ENCODE data around the gene REXO2. TPM values are rescaled to one million over a fixed set of nuclear protein-coding genes. Genes with fewer than 3 reads are reported as not detected.

REXO2 gene
- total RNA-seq, 2 experiments from 2014 or later, result 59.9 to 65.0 TPM

DNA sequence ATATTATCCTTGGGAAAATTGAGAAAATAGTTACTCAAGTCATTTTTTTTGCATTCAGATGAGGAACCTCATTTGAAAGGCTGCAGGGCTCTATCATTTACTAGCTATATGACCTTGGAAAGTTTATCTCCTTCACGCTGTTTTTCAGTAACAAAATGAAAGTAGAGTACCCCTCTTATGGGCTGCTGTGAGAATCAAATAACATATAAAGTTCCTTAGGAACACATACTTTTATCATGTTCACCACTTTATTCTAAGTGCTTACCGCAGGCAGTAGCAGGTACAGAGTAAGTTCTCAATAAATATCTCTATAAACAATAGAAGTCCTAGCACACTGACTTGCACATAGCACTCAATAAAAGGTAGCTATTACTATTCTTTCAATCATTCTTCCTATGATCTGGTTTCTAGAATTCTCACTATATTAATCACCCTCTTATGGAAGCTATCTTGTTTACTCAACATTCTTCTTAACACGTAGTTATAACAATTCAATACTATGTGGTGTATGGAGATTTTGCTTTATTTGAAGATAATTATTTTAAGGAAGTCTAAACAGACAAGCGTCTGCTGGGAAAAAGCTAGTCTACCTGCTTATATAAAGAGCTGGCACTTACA, 40.9 kb upstream of the REXO2 start:
- ChIA-PET CTCF (ENCODE audit: unreplicated experiment) (no interaction called here), POLR2A (interaction anchor here (0.6 to 1.1 kb wide), 2 partner anchors 45 to 48 kb away, joined by 3 read pairs; no protein-coding TSS in a partner anchor)
- DNase-seq (ENCODE audit: low spot score), result no peak
- Histone ChIP-seq H3K4me3 (ENCODE audit: low read depth, low read length, poor library complexity, severe bottlenecking) (peak overlapping the region; percentile 79), H3K9me3 (ENCODE audit: low read length) (no peaks in the 10 kb centered on the region), H3K4me2 (ENCODE audit: low read length) (peak overlapping the region; percentile 85), H3K4me1 (ENCODE audit: insufficient read depth, low read length, poor library complexity, severe bottlenecking) (peaks cover 23% of the 10 kb centered on the region), H3K79me2 (ENCODE audit: insufficient read depth, low read depth, low read length) (peaks cover 45% of the 10 kb centered on the region), H3K27ac (ENCODE audit: low read depth, low read length, poor library complexity, severe bottlenecking) (no peak overlapping the region), H3K9me2 (ENCODE audit: insufficient read depth, low read length) (no peaks in the 10 kb centered on the region), H2AFZ (ENCODE audit: low read length) (no peak overlapping the region), H4K20me1 (ENCODE audit: insufficient read depth, low read length) (no peaks in the 10 kb centered on the region; the same call in 1 of the 2 replicates), H3K36me3 (ENCODE audit: insufficient read depth, low read length) (peaks cover 14% of the 10 kb centered on the region)
- no TSS peak for BruUV-seq (replicated peaks)
- TF ChIP-seq CTCF (conservative IDR thresholded peaks at IDR 0.05; ENCODE audit: low read length) (no peak), EZH2phosphoT487 (IDR thresholded peaks at IDR 0.05; ENCODE audit: borderline replicate concordance, low read depth, low read length) (no peak)
- intact Hi-C loops (cut with micrococcal nuclease; ENCODE audit: unreplicated experiment), result no loop called here

DNA sequence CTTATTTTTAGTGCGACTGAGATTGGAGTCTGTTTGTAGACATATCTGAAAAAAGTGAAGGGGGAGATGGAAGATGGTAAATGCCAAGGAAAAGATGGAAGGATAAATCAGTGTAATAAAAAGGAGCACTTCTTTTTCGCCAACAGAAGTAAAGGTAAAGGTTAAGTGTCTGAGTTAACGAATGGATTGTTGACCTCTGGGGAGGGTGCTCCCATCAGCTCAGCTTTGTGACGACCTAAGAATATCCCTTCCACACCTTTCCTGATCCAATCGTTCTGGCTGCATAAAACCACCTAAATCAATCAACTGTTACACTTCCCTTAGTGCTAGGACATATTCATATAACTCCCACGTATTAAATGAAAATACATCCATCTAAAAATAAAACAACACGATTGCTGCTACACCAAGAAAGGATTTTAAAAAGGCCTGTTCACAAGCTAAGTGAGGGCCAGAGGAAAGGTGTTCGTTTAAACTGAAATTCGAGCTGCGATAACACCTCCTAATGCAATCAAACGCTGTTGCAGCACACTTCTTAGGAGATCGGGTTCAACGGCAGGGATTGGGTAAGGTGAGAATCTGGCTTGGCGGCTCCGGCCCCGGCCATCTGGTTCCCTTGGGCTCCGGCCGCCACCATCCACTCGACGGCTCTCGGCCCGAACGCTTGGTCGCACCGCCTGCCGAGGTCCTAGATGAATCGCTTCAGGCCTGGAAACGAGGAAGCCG, 39.6 kb upstream of the REXO2 start:
- intact Hi-C loops (cut with micrococcal nuclease; ENCODE audit: unreplicated experiment), result loop anchor here (1.0 to 10.0 kb wide), 3 partner anchors 40 to 525 kb away; partner anchors contain the start of genes REXO2 and USP28
- Histone ChIP-seq H3K9me3 (ENCODE audit: low read length) (no peaks in the 10 kb centered on the region), H3K9me2 (ENCODE audit: insufficient read depth, low read length) (no peaks in the 10 kb centered on the region), H3K4me1 (ENCODE audit: insufficient read depth, low read length, poor library complexity, severe bottlenecking) (peaks cover 30% of the 10 kb centered on the region), H3K4me3 (ENCODE audit: low read depth, low read length, poor library complexity, severe bottlenecking) (peak overlapping the region; percentile 79), H3K4me2 (ENCODE audit: low read length) (peak overlapping the region; percentile 85), H3K36me3 (ENCODE audit: insufficient read depth, low read length) (peaks cover 26% of the 10 kb centered on the region), H3K27ac (ENCODE audit: low read depth, low read length, poor library complexity, severe bottlenecking) (peak overlapping the region; percentile 67), H4K20me1 (ENCODE audit: insufficient read depth, low read length) (no peaks in the 10 kb centered on the region; the same call in 1 of the 2 replicates), H2AFZ (ENCODE audit: low read length) (peak overlapping the region; percentile 40; the same call in 1 of the 2 replicates), H3K79me2 (ENCODE audit: insufficient read depth, low read depth, low read length) (peaks cover 58% of the 10 kb centered on the region)
- TF ChIP-seq CTCF (conservative IDR thresholded peaks at IDR 0.05; ENCODE audit: low read length) (no peak), EZH2phosphoT487 (IDR thresholded peaks at IDR 0.05; ENCODE audit: borderline replicate concordance, low read depth, low read length) (no peak)
- POLR2A ChIA-PET, result interaction anchor here (0.6 to 0.8 kb wide), 2 partner anchors 81 to 807 kb away, joined by 3 to 6 read pairs; no protein-coding TSS in a partner anchor
- DNase-seq (ENCODE audit: low spot score), result peak; percentile 60
- BruUV-seq (replicated peaks), result no TSS peak
- CTCF ChIA-PET (ENCODE audit: unreplicated experiment), result no interaction called here
